Spleen (tissue), 7 donors: ENCODE results near the gene ANP32D.

Experiments
- POLR2A ChIP-seq, 3 donors: fragments of 450-650 bp; IDR thresholded peaks; one replicate each; pipeline ENCODE4 v1.5.1; 2017; ENCODE audit warnings: antibody characterized with exemption in 3 of 3, mild to moderate bottlenecking in 1 of 3
- POLR2AphosphoS5 ChIP-seq, 3 donors: sonication (generic); formaldehyde crosslinking; IDR thresholded peaks; one replicate each; pipeline ENCODE4 v1.5.1; 2017; ENCODE audit warnings: antibody characterized with exemption in 3 of 3
- TF ChIP-seq, protein P1 (sequence below), 11 experiments: fragments of 200-600 bp in 7 of 11; fragments of 450-650 bp in 4 of 11; sonication (generic) in 4 of 11; IDR thresholded peaks in 8 of 11; conservative IDR thresholded peaks in 3 of 11; 1 replicate in 7 of 11; 2 replicates in 4 of 11; pipeline versions ENCODE4 v1.4.0 to v1.8.0; 2016 to 2021; ENCODE audit warnings: antibody characterized with exemption in 11 of 11, inconsistent platforms in 4 of 11, mild to moderate bottlenecking in 1 of 11
- donor health status: DM: no; HTN: no; CAD: no; lungs with moderate emphysema.
- donor health status: DM: no; HTN: no; CAD: no.
- donor health status: DM: no; HTN: no; CAD: no.

DNA sequence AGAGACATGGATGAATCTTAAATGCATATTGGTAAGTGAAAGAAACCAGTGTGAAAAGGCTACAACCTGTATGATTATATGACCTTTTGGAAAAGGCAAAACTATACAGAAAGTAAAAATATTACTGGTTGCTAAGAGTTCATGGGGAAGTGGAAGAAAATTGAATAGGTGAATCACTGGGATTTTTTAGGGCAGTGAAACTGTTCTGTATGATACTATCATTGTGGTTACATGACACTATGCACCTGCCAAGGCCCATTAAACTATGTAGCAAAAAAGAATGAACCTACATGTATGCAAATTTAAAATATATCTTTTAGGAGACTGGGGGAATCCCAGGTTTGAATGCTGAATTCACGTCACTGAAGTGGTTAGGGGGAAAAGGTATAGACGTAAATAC is 40.5 kb downstream of the ANP32D start:
- TF ChIP-seq, protein P1, sequence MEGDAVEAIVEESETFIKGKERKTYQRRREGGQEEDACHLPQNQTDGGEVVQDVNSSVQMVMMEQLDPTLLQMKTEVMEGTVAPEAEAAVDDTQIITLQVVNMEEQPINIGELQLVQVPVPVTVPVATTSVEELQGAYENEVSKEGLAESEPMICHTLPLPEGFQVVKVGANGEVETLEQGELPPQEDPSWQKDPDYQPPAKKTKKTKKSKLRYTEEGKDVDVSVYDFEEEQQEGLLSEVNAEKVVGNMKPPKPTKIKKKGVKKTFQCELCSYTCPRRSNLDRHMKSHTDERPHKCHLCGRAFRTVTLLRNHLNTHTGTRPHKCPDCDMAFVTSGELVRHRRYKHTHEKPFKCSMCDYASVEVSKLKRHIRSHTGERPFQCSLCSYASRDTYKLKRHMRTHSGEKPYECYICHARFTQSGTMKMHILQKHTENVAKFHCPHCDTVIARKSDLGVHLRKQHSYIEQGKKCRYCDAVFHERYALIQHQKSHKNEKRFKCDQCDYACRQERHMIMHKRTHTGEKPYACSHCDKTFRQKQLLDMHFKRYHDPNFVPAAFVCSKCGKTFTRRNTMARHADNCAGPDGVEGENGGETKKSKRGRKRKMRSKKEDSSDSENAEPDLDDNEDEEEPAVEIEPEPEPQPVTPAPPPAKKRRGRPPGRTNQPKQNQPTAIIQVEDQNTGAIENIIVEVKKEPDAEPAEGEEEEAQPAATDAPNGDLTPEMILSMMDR (IDR thresholded peaks at IDR 0.05 in 8 of 11, conservative IDR thresholded peaks at IDR 0.05 in 3 of 11): no peak
- TF ChIP-seq POLR2A (IDR thresholded peaks at IDR 0.05) (no peak), POLR2AphosphoS5 (IDR thresholded peaks at IDR 0.05) (no peak)
